ENCODE data around the gene HS2ST1.

DNA sequence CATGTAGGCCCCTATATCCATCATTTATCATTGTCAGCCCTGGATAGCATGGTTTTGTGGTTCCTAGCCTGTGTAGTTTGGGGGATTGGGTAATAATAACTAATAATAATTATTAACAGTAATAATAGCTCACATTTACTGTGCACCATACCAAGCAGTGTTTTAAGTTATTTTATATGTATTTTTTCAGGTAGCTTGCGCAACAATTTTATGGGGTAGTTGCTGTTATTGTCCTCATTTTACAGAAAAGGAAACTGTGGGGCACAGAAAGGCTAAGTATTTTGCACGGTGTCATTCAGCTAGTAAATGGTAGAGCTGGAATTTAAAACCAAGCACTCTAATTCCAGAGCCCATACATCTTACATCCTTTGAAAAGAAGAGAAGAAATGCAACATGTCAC is 179.8 kb downstream of the HS2ST1 start:
- TF ChIP-seq, protein P1, sequence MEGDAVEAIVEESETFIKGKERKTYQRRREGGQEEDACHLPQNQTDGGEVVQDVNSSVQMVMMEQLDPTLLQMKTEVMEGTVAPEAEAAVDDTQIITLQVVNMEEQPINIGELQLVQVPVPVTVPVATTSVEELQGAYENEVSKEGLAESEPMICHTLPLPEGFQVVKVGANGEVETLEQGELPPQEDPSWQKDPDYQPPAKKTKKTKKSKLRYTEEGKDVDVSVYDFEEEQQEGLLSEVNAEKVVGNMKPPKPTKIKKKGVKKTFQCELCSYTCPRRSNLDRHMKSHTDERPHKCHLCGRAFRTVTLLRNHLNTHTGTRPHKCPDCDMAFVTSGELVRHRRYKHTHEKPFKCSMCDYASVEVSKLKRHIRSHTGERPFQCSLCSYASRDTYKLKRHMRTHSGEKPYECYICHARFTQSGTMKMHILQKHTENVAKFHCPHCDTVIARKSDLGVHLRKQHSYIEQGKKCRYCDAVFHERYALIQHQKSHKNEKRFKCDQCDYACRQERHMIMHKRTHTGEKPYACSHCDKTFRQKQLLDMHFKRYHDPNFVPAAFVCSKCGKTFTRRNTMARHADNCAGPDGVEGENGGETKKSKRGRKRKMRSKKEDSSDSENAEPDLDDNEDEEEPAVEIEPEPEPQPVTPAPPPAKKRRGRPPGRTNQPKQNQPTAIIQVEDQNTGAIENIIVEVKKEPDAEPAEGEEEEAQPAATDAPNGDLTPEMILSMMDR (IDR thresholded peaks at IDR 0.05), result no peak
- no peak for TF ChIP-seq POLR2A (IDR thresholded peaks at IDR 0.05)
